Tracheal epithelial cell (primary cell): Measurements from ENCODE around the gene SNRPD2. TPM values are rescaled to one million over a fixed set of nuclear protein-coding genes. Genes with fewer than 3 reads are reported as not detected.

Source experiments
- total RNA-seq: library from RNA; depleted of rRNA; stranded (reverse); fragments of >200 nt; gene quantifications from 2 replicates; pipeline ENCODE4 v1.2.1, GENCODE V29; 2014

The SNRPD2 gene
- 284 and 297 TPM in 2 replicates for total RNA-seq

GRCh38 chr19:45691516-45692186 lies at the start of gene SNRPD2:
Gene SNRPD2, minus strand, starts transcription at chr19:45691953. Its CDS starts 65 bp downstream, at chr19:45691888.

GRCh38 chr19:45733160-45733810 lies 41.5 kb upstream of the SNRPD2 start, which contains the start of gene MEIOSIN:
Gene MEIOSIN, plus strand, starts transcription at chr19:45733439. Its CDS starts 1,938 bp downstream, at chr19:45735377.

DNA sequence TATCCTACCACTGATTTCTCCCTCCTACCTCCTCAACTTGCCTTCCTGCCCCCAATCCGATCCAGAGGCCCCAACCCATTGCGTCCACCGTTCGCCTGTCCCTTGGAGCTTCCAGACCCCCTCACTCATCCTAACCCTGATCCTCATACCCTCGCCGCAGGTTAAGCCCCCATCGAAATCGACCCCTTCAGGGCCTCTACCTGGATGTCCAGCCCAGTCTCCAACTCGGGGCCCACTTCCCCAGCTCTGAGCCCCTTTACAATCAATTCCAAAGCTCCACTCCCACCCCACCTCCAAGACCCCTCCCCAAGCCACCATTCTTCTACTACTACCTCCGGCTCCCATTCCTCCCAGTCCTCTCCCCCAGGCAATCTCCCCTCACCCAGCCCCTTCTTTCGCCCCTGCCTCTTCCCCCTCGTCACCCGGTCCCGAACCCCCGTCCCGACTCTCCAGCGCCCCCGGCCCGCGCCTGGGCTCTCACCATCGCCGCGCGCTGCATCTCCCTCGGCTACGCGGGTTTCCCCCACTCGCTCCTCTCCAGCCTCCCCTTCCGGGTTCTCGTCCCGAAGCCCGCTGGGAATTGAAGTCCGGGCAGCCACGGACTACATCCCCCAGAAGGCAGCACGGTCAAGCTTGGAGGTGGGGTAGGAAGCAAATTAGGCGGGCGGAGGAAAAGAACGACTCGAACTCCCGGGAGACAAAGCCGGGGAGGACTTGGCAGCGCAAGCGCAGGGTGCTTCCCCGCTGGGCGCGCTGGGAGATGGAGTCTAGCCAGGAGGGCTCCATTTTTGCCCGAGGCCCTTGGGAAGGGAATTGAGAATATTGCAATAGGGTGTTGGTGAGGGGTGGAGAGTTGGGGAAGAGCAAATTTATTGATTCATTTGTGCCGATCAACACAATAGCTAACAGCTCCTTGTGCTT lies 38.9 kb upstream of the SNRPD2 start, which contains the start of gene FBXO46:
TSS of gene FBXO46 (minus strand) at position 529 of the 921 bp plus-strand sequence. CDS start 17,401 bp downstream, outside the sequence.

GRCh38 chr19:45692187-45693105 lies 693 bp upstream of the SNRPD2 start, which contains the start of gene QPCTL:
Gene QPCTL, plus strand, starts transcription at chr19:45692666. Its CDS starts 38 bp downstream, at chr19:45692704.

GRCh38 chr19:45667620-45668341 lies 24.0 kb downstream of the SNRPD2 start, which contains the start of gene GIPR:
Gene GIPR, plus strand, starts transcription at chr19:45668221. Its CDS starts 1,300 bp downstream, at chr19:45669521.

DNA sequence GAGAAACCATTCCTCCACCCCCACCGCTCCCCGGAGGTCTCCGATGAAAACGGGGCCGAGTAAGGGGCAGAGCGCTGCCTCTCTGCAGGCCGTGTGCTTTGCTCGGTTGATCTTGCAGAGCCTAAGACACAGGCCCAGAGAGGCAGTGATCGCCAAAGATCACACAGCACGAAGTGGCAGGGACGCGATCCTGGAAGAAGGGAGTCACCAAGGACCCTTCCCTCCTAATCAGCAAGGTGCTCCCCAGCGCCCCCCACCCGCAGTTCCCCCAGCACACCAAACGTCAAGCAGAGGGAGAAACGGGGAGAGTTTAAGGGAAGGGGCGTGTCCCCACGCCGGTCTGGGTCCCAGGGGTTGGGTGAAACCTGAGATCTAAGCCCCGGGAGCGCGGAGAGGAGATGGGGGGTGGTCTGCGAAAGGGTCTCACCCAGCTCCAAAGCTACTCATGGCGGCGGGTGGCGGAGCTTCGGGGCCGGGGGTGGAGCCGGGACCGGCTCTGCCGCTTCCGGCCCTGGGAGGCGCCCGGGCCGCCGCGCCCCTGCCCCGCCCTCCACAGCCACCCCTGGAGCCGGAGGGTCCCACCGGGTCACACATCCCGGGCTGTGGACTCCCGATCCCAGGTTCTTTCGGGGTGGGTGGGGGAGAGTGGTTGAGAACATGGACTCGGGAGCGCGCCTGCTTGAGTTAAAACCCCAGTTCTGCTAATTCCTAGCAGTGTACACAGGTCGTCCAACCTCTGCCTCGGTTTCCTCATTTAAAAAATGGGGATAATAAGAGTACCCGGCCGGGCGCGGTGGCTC lies 52.6 kb downstream of the SNRPD2 start, which contains the start of gene EML2:
TSS of gene EML2 (minus strand) at position 468 of the 800 bp plus-strand sequence. CDS start at position 447, 21 bp downstream.

Other genes with a start within 250 kb of the SNRPD2 start
- gene FOSB, start 224.0 kb downstream of the SNRPD2 start, total RNA-seq, result 11.1 and 15.4 TPM in 2 replicates
- 3.6 and 10.6 TPM in 2 replicates for gene RTN2, start 194.9 kb downstream of the SNRPD2 start, total RNA-seq
- gene PPM1N, start 193.5 kb downstream of the SNRPD2 start, total RNA-seq, result 0.64 and 1.4 TPM in 2 replicates
- 97.2 and 161 TPM in 2 replicates for gene VASP, start 184.5 kb downstream of the SNRPD2 start, total RNA-seq
- gene OPA3, start 107.2 kb downstream of the SNRPD2 start, total RNA-seq, result 4.8 and 5.1 TPM in 2 replicates
- gene GPR4, start 89.7 kb downstream of the SNRPD2 start, total RNA-seq, result not detected in 2 replicates
- gene EML2, start 52.6 kb downstream of the SNRPD2 start, total RNA-seq, result 84.8 and 113 TPM in 2 replicates
- gene GIPR, start 23.7 kb downstream of the SNRPD2 start, total RNA-seq, result 0.43 and 0.96 TPM in 2 replicates
- gene QPCTL, start 713 bp upstream of the SNRPD2 start, total RNA-seq, result 10.7 and 16.1 TPM in 2 replicates
- gene FBXO46, start 38.9 kb upstream of the SNRPD2 start, total RNA-seq, result 6.0 TPM in 2 replicates
- gene MEIOSIN, start 41.5 kb upstream of the SNRPD2 start, total RNA-seq, result not detected in 2 replicates
- gene SIX5, start 77.3 kb upstream of the SNRPD2 start, total RNA-seq, result 4.8 and 5.8 TPM in 2 replicates
- 5.1 and 9.6 TPM in 2 replicates for gene DMPK, start 90.5 kb upstream of the SNRPD2 start, total RNA-seq
- 27.0 and 33.5 TPM in 2 replicates for gene DMWD, start 100.9 kb upstream of the SNRPD2 start, total RNA-seq
- gene RSPH6A, start 123.4 kb upstream of the SNRPD2 start, total RNA-seq, result not detected in 2 replicates
- gene SYMPK, start 171.2 kb upstream of the SNRPD2 start, total RNA-seq, result 23.6 and 24.5 TPM in 2 replicates
- gene FOXA3, start 172.4 kb upstream of the SNRPD2 start, total RNA-seq, result 0.24 TPM in 1 of 2 replicates, not detected in the other
- 21.7 and 26.9 TPM in 2 replicates for gene IRF2BP1, start 194.2 kb upstream of the SNRPD2 start, total RNA-seq
- gene MYPOP, start 210.7 kb upstream of the SNRPD2 start, total RNA-seq, result 1.7 and 2.7 TPM in 2 replicates
- gene NANOS2, start 222.8 kb upstream of the SNRPD2 start, total RNA-seq, result not detected in 2 replicates